Measurements from ENCODE around the gene INTS2. TPM values are rescaled to one million over a fixed set of nuclear protein-coding genes. Genes with fewer than 3 reads are reported as not detected.

The INTS2 gene
- total RNA-seq, 1 experiment from 2014 or later, result 20.8 TPM

DNA sequence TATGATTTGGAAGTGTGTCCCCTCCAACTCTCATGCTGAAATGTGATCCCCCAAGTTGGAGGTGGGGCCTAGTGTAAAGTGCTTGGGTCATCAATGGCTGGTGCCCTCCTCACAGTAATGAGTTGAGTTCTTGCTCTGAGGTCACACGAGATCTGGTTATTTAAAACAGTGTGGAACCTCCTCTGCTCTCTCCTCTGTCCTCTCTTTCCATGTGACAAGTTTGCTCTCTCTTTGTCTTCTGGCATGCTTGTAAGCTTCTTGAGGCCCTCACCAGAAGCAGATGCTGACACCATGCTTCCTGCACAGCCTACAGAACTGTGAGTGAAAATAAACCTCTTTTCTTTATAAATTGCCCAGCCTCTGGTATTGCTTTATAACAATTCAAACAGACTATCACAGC, 84.3 kb downstream of the INTS2 start:
- no peaks in the 10 kb centered on the region for H3K4me1 Mint-ChIP-seq
- no peak overlapping the region for H3K4me3 Mint-ChIP-seq
- H3K27ac Mint-ChIP-seq, result no peak overlapping the region
- no peak overlapping the region for H4K5ac ChIP-seq (ENCODE audit: insufficient read length, low read depth, low read length)
- H3K4me1 ChIP-seq (ENCODE audit: insufficient read depth, low read length), result no peaks in the 10 kb centered on the region
- H3K79me2 ChIP-seq (ENCODE audit: insufficient read depth, low read length), result no peaks in the 10 kb centered on the region
- no peak overlapping the region for H4K91ac ChIP-seq (ENCODE audit: insufficient read length, low read depth, low read length)
- no peak overlapping the region for H3K14ac ChIP-seq (ENCODE audit: insufficient read depth, low read length)
- H3K9me3 ChIP-seq (ENCODE audit: control insufficient read depth, low read depth, low read length), result no peaks in the 10 kb centered on the region
- H3K4ac ChIP-seq (ENCODE audit: low read depth, low read length), result no peak overlapping the region
- DNase-seq, result no peak
- H3K18ac ChIP-seq (ENCODE audit: insufficient read length, low read depth, low read length), result no peak overlapping the region
- no peaks in the 10 kb centered on the region for H4K20me1 ChIP-seq (ENCODE audit: control insufficient read depth, insufficient read depth, insufficient read length)
- no peak overlapping the region for H3K56ac ChIP-seq (ENCODE audit: insufficient read length, low read depth, low read length)
- H2AFZ ChIP-seq (ENCODE audit: low read length), result no peak overlapping the region
- no peak overlapping the region for H2BK12ac ChIP-seq (ENCODE audit: insufficient read length, low read depth, low read length)
- no peak overlapping the region for H3T11ph ChIP-seq (ENCODE audit: low read length)
- H3K79me1 ChIP-seq (ENCODE audit: insufficient read depth, low read depth, low read length, poor library complexity, severe bottlenecking), result no peaks in the 10 kb centered on the region
- H2AK5ac ChIP-seq (ENCODE audit: insufficient read length, low read length), result no peak overlapping the region
- no peak overlapping the region for H4K8ac ChIP-seq (replicated peaks; ENCODE audit: insufficient read length, low read depth, low read length)
- H2BK20ac ChIP-seq (ENCODE audit: low read depth, low read length, poor library complexity, severe bottlenecking), result no peak overlapping the region
- no peaks in the 10 kb centered on the region for H3K27me3 ChIP-seq (ENCODE audit: insufficient read depth, low read length)
- H3K9me3 Mint-ChIP-seq, result no peaks in the 10 kb centered on the region
- no CpG with 5 or more reads among the region's 1 CpG for WGBS (ENCODE audit: extremely low coverage, insufficient read length, low lambda C conversion rate)
- H2BK15ac ChIP-seq (ENCODE audit: low read depth, low read length), result no peak overlapping the region
- no peak overlapping the region for H3K27ac ChIP-seq (ENCODE audit: insufficient read length, low read depth, low read length)
- H3K36me3 Mint-ChIP-seq (ENCODE audit: insufficient read depth in 1 of 3, low read depth in 3 of 3), result peaks cover 29 to 55% (median 51%) of the 10 kb centered on the region in 3 experiments
- TF ChIP-seq, protein P1, sequence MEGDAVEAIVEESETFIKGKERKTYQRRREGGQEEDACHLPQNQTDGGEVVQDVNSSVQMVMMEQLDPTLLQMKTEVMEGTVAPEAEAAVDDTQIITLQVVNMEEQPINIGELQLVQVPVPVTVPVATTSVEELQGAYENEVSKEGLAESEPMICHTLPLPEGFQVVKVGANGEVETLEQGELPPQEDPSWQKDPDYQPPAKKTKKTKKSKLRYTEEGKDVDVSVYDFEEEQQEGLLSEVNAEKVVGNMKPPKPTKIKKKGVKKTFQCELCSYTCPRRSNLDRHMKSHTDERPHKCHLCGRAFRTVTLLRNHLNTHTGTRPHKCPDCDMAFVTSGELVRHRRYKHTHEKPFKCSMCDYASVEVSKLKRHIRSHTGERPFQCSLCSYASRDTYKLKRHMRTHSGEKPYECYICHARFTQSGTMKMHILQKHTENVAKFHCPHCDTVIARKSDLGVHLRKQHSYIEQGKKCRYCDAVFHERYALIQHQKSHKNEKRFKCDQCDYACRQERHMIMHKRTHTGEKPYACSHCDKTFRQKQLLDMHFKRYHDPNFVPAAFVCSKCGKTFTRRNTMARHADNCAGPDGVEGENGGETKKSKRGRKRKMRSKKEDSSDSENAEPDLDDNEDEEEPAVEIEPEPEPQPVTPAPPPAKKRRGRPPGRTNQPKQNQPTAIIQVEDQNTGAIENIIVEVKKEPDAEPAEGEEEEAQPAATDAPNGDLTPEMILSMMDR (conservative IDR thresholded peaks at IDR 0.05), result no peak
- no peaks in the 10 kb centered on the region for H3K27me3 Mint-ChIP-seq (ENCODE audit: low read depth)
- no peak overlapping the region for H2BK120ac ChIP-seq (ENCODE audit: low read depth, low read length, poor library complexity, severe bottlenecking)
- H3K4me2 ChIP-seq (ENCODE audit: insufficient read depth, insufficient read length, low read length), result no peak overlapping the region
- no peaks in the 10 kb centered on the region for H3K23me2 ChIP-seq (ENCODE audit: insufficient read length, low read depth, low read length, poor library complexity, severe bottlenecking)
- no peak overlapping the region for H3K9ac ChIP-seq (ENCODE audit: extremely low read depth, insufficient read length, low read length)
- H2BK5ac ChIP-seq (ENCODE audit: insufficient read length, low read length), result no peak overlapping the region
- H3K23ac ChIP-seq (ENCODE audit: insufficient read length, low read depth, low read length), result no peak overlapping the region
